GM12801 (cell line): ENCODE results near the gene RUFY3.

Experiments used
- CTCF ChIP-seq: IDR thresholded peaks from one replicate; pipeline ENCODE4 v1.5.1; 2011; ENCODE audit warnings: control low read depth; ENCODE audit not compliant: insufficient read length; ENCODE audit errors: extremely low read depth

Gene RUFY3

DNA sequence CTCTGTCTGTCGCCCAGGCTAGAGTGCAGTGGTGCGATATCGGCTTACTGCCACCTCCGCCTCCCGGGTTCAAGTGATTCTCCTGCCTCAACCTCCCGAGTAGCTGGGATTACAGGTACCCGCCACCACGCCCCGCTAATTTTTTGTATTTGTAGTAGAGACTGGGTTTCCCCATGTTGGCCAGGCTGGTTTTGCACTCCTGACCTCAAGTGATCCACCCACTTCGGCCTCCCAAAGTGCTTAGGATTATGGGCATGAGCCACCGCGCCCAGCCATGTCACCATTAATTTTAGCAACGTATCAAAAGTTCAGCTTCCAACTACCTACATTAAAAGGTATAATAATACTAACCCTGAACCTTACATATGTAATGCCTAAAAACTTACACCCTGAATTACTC, 34.4 kb upstream of the RUFY3 start:
- TF ChIP-seq CTCF: no peak

DNA sequence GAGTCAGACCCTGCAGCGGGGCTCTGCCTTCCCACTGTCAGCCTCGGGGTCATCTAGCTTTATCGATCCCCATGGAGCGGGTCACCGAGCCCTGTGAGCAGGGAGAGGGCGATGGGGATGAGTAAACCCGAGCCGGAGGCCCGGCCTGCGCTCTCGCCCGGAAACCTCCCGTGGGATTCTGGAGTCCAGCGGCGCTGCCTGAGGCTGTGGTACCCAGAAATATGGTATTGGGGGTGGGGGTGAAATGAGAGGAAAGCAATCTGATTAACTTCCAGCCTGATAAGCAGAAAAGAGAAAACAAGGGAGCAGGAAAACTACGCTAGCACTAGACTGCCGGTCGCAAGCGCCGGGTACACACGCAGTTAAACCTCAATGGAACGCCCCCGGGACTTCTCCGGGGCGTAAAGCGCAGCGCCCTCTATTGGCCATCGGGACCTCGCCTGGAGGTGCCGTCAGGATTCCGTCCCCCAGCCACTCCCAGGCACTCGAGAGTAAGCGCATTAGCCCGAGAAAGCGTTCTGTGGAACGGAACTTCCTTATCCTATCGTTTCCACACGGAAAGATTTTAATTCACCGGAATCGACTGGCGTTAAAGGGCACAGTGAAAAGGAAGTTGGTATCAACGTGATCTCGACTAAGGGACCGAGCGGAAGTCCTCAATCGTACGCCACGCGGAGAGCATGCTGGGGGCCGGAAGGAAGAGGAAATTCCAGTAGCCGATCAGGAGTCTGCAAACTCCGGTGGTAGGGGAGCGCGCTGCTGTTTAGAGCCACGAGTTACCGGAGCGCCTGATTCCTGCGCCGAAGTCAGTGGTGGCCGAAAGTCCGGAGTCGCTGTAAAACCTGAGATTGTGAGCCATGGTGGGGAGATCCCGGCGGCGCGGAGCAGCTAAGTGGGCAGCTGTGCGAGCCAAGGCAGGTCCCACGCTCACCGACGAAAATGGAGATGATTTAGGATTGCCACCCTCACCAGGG, 33.7 kb upstream of the RUFY3 start, which contains the start of gene UTP3:
Gene UTP3 (plus strand): TSS at position 712 of the 974 bp plus-strand sequence. CDS start 146 bp downstream, at position 858.
- peak; percentile 74 for TF ChIP-seq CTCF

- no peak for TF ChIP-seq CTCF
Observed at GRCh38 chr4:70688795-70689231, 33.0 kb upstream of the RUFY3 start.

- no peak for TF ChIP-seq CTCF
Observed at GRCh38 chr4:70691661-70692060, 30.1 kb upstream of the RUFY3 start.

DNA sequence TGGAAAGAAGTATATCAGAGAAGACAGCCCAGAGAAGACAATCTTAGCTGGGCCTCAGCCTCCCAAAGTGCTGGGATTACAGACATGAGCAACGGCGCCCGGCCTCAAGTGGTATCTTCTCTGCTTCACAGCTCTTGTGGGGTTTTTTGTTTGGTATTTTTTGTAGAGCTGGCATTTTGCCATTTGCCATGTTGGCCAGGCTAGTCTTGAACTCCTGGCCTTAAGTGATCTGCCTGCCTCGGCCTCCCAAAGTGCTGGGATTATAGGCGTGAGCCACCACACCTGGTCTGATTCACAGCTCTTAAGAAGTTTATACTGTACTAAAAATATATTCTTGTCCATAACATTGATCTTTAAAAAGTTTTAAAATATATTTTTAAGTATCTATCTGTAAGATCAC, 21.1 kb upstream of the RUFY3 start:
- TF ChIP-seq CTCF: no peak

DNA sequence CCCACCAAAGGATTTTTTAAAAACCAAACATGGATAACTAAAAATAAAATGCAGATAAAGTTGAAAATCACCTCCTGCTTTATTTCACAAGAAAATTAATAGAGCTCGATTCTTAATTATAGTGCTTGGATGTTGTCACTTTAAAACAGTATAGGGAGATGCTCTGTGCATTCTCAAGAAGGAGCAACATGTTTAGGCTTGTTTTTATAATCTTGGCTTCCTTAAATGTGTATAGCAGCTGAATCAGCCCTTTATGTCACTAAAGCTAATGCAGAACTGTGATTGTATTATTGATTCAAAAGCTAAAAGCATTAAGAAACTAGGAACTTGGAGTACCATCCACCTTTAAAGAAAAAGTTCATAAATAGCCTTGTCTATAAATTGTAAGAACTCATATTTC, 20.5 kb upstream of the RUFY3 start:
- TF ChIP-seq CTCF: no peak

DNA sequence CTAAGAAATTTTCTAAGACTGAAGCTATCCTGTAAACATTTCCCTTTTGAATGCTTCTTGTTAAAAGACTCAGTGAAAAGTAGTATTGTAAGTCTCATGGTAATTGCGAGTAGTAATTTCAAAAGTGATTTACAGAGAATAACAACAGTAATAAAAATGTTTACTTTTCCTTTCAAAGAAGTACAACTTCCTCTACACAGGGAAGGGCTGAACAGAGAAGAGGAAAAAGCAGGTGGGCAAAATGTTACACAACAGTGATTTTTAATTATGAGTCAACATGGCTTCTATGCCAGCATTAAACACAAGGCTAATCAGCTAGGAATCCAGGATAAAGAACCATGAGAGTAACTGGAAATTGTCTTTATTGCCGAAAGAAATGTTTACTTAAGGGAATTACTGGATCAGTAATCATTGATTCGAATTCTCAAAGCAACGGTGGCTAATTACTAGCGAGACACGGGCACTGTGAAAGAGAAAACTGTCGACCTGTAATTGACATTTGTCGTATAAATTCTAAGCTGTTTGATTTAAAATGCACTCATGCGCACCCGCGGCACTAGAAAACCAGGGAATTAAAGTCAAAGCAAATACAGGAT, 18.0 kb upstream of the RUFY3 start:
- no peak for TF ChIP-seq CTCF
